Stimulated activated naive CD8-positive, alpha-beta T cell treated with anti-CD3 and anti-CD28 coated beads, Interleukin-15, amount 100 ng/mL, for 72 hours (primary cell): ENCODE data around the gene SS18L1.

Source experiments
- ATAC-seq: fragments of 150-1000 bp; cut with Tn5 transposase; 2 replicates; pipeline ENCODE4 v1.10.0; 2021; ENCODE audit warnings: mild to moderate bottlenecking, moderate library complexity
- DNase-seq, 2 donors: peaks; one replicate each; pipeline ENCODE4 v3.0.0; 2021 to 2022
- H3K27ac Mint-ChIP-seq, 2 donors: one replicate each; pipeline ENCODE4 v1.8.0; 2022; ENCODE audit warnings: mild to moderate bottlenecking in 2 of 2, mixed read lengths in 2 of 2, moderate library complexity in 2 of 2
- H3K27me3 Mint-ChIP-seq: one replicate; pipeline ENCODE4 v1.8.0; 2022; ENCODE audit warnings: mixed read lengths
- H3K4me1 Mint-ChIP-seq: one replicate; pipeline ENCODE4 v1.8.0; 2022; ENCODE audit warnings: mild to moderate bottlenecking, mixed read lengths
- H3K4me3 Mint-ChIP-seq, 2 donors: one replicate each; pipeline ENCODE4 v1.8.0; 2022; ENCODE audit warnings: mild to moderate bottlenecking in 2 of 2, mixed read lengths in 2 of 2, moderate library complexity in 1 of 2
- H3K9me3 Mint-ChIP-seq, 2 donors: one replicate each; pipeline ENCODE4 v1.8.0; 2022; ENCODE audit warnings: mixed read lengths in 2 of 2

The SS18L1 gene

GRCh38 chr20:62209850-62210495 lies 66.4 kb downstream of the SS18L1 start:
- DNase-seq (no peak), ATAC-seq (no peak)
- no peaks in the 10 kb centered on the region for H3K9me3 Mint-ChIP-seq
- no peak overlapping the region for H3K4me3 Mint-ChIP-seq
- peaks cover 25% of the 10 kb centered on the region for H3K27me3 Mint-ChIP-seq
- H3K4me1 Mint-ChIP-seq, result no peaks in the 10 kb centered on the region
- no peak overlapping the region for H3K27ac Mint-ChIP-seq

- Mint-ChIP-seq H3K9me3 (no peaks in the 10 kb centered on the region), H3K27me3 (peaks cover 30% of the 10 kb centered on the region), H3K4me1 (no peaks in the 10 kb centered on the region), H3K27ac (no peak overlapping the region), H3K4me3 (no peak overlapping the region)
- DNase-seq (no peak), ATAC-seq (no peak)
Measured at GRCh38 chr20:62210496-62210855, 66.9 kb downstream of the SS18L1 start.

GRCh38 chr20:62211216-62211615 lies 67.6 kb downstream of the SS18L1 start:
- ATAC-seq (no peak), DNase-seq (no peak)
- Mint-ChIP-seq H3K4me3 (no peak overlapping the region), H3K27me3 (peaks cover 36% of the 10 kb centered on the region), H3K4me1 (no peaks in the 10 kb centered on the region), H3K9me3 (no peaks in the 10 kb centered on the region), H3K27ac (no peak overlapping the region)

- Mint-ChIP-seq H3K4me1 (no peaks in the 10 kb centered on the region), H3K27ac (no peak overlapping the region), H3K4me3 (no peak overlapping the region), H3K9me3 (no peaks in the 10 kb centered on the region), H3K27me3 (peaks cover 36% of the 10 kb centered on the region)
- DNase-seq (no peak), ATAC-seq (no peak)
Measured at GRCh38 chr20:62211769-62212288, 68.3 kb downstream of the SS18L1 start.

GRCh38 chr20:62212299-62212698 lies 68.7 kb downstream of the SS18L1 start:
- Mint-ChIP-seq H3K4me1 (no peaks in the 10 kb centered on the region), H3K27ac (no peak overlapping the region), H3K4me3 (no peak overlapping the region), H3K9me3 (no peaks in the 10 kb centered on the region), H3K27me3 (peaks cover 41% of the 10 kb centered on the region)
- no peak for DNase-seq
- ATAC-seq, result no peak

- ATAC-seq (no peak), DNase-seq (no peak)
- peaks cover 3% of the 10 kb centered on the region for H3K4me1 Mint-ChIP-seq
- H3K27ac Mint-ChIP-seq, result no peak overlapping the region
- H3K9me3 Mint-ChIP-seq, result no peaks in the 10 kb centered on the region
- H3K27me3 Mint-ChIP-seq, result peaks cover 59% of the 10 kb centered on the region
- H3K4me3 Mint-ChIP-seq, result no peak overlapping the region
Measured at GRCh38 chr20:62214067-62214466, 70.5 kb downstream of the SS18L1 start.

- ATAC-seq, result no peak
- Mint-ChIP-seq H3K4me1 (peaks cover 8% of the 10 kb centered on the region), H3K27ac (no peak overlapping the region), H3K4me3 (no peak overlapping the region), H3K27me3 (peaks cover 65% of the 10 kb centered on the region), H3K9me3 (no peaks in the 10 kb centered on the region)
- DNase-seq, result no peak
Measured at GRCh38 chr20:62215020-62215990, 71.7 kb downstream of the SS18L1 start.

- no peak overlapping the region for H3K4me3 Mint-ChIP-seq
- ATAC-seq, result peak; percentile 27
- H3K4me1 Mint-ChIP-seq, result peaks cover 15% of the 10 kb centered on the region
- H3K9me3 Mint-ChIP-seq, result no peaks in the 10 kb centered on the region
- H3K27ac Mint-ChIP-seq, result peak overlapping the region in 1 of 2 donors; percentile 33
- peaks cover 73% of the 10 kb centered on the region for H3K27me3 Mint-ChIP-seq
- no peak for DNase-seq
Measured at GRCh38 chr20:62215991-62216635, 72.5 kb downstream of the SS18L1 start.

- no peak overlapping the region for H3K27ac Mint-ChIP-seq
- ATAC-seq (no peak), DNase-seq (no peak)
- peaks cover 79% of the 10 kb centered on the region for H3K27me3 Mint-ChIP-seq
- H3K4me3 Mint-ChIP-seq, result no peak overlapping the region
- H3K4me1 Mint-ChIP-seq, result peaks cover 17% of the 10 kb centered on the region
- no peaks in the 10 kb centered on the region for H3K9me3 Mint-ChIP-seq
Measured at GRCh38 chr20:62216636-62217566, 73.3 kb downstream of the SS18L1 start.

GRCh38 chr20:62217913-62218773 lies 74.6 kb downstream of the SS18L1 start:
- H3K27me3 Mint-ChIP-seq, result peaks cover 84% of the 10 kb centered on the region
- no peak overlapping the region for H3K4me3 Mint-ChIP-seq
- no peak overlapping the region for H3K27ac Mint-ChIP-seq
- H3K4me1 Mint-ChIP-seq, result peaks cover 17% of the 10 kb centered on the region
- ATAC-seq (no peak), DNase-seq (no peak)
- H3K9me3 Mint-ChIP-seq, result no peaks in the 10 kb centered on the region

- DNase-seq (no peak), ATAC-seq (no peak)
- no peaks in the 10 kb centered on the region for H3K9me3 Mint-ChIP-seq
- peaks cover 17% of the 10 kb centered on the region for H3K4me1 Mint-ChIP-seq
- H3K4me3 Mint-ChIP-seq, result peak overlapping the region; percentile 31 to 69
- peaks cover 87% of the 10 kb centered on the region for H3K27me3 Mint-ChIP-seq
- no peak overlapping the region for H3K27ac Mint-ChIP-seq
Measured at GRCh38 chr20:62219101-62219991, 75.8 kb downstream of the SS18L1 start.

- no peak within 1 kb of the TSS for H3K27ac Mint-ChIP-seq
- no peaks in the 10 kb centered on the region for H3K9me3 Mint-ChIP-seq
- peak within 1 kb of the TSS; percentile 31 to 69 for H3K4me3 Mint-ChIP-seq
- peaks cover 87% of the 10 kb centered on the region for H3K27me3 Mint-ChIP-seq
- DNase-seq, result peak in 1 of 2 donors; percentile 36
- ATAC-seq, result peak; percentile 59
- H3K4me1 Mint-ChIP-seq, result peaks cover 17% of the 10 kb centered on the region
Measured at GRCh38 chr20:62219992-62220665, 76.6 kb downstream of the SS18L1 start, which contains the start of gene HRH3. TSS of gene HRH3 (minus strand) at chr20:62220278. CDS start at chr20:62219970, 308 bp downstream.
